HEK293 (cell line): ENCODE measurements around the gene CASP7.

Source experiments
- CTCF ChIA-PET: fragments of 350-600 bp; formaldehyde crosslinking; extraction: SDS; loops from one replicate; lab custom pipeline; 2021; ENCODE audit warnings: antibody characterized with exemption; lab: Yijun Ruan, JAX
- POLR2A ChIA-PET: fragments of 300-600 bp; formaldehyde crosslinking; extraction: SDS; loops from one replicate; lab custom pipeline; 2020; ENCODE audit warnings: antibody characterized with exemption, inconsistent platforms; lab: Yijun Ruan, JAX
- H3K27ac ChIP-seq: fragments of 200-500 bp; sonication (Bioruptor generic); 2 replicates; pipeline ENCODE4 v1.5.1; 2014; ENCODE audit warnings: low read depth, low read length, control low read depth, inconsistent platforms; ENCODE audit errors: extremely low read depth
- H3K36me3 ChIP-seq, 2 experiments: fragments of 200-500 bp in 1 of 2; sonication (Bioruptor generic) in 1 of 2; 1 replicate in 1 of 2; 2 replicates in 1 of 2; pipeline ENCODE4 v1.5.1; 2014 to 2017; ENCODE audit warnings: inconsistent platforms in 2 of 2, low read length in 2 of 2; ENCODE audit not compliant: control insufficient read depth in 2 of 2, insufficient read depth in 1 of 2
- H3K4me1 ChIP-seq: fragments of 200-500 bp; sonication (Bioruptor generic); 2 replicates; pipeline ENCODE4 v1.5.1; 2014; ENCODE audit warnings: mild to moderate bottlenecking, low read length, inconsistent platforms; ENCODE audit not compliant: control insufficient read depth, insufficient read depth
- H3K4me3 ChIP-seq: 2 replicates; pipeline ENCODE4 v1.5.1; 2011; ENCODE audit warnings: low read depth, mild to moderate bottlenecking, control low read depth, low read length, moderate library complexity
- H3K9me3 ChIP-seq: fragments of 200-500 bp; sonication (Bioruptor generic); 2 replicates; pipeline ENCODE4 v1.5.1; 2014; ENCODE audit warnings: low read depth, low read length, inconsistent platforms; ENCODE audit not compliant: control insufficient read depth, insufficient read depth
- BCL11A ChIP-seq: fragments of 450-650 bp; formaldehyde crosslinking; IDR thresholded peaks from 2 replicates; pipeline ENCODE4 v1.5.1; 2016; ENCODE audit warnings: low read depth, missing biosample characterization, missing genetic modification characterization
- FEZF1 ChIP-seq: fragments of 450-650 bp; formaldehyde crosslinking; IDR thresholded peaks from 2 replicates; pipeline ENCODE4 v1.5.1; 2016; ENCODE audit warnings: missing biosample characterization, missing genetic modification characterization
- GLIS2 ChIP-seq: fragments of 450-650 bp; formaldehyde crosslinking; IDR thresholded peaks from 2 replicates; pipeline ENCODE4 v1.5.1; 2016; ENCODE audit warnings: missing biosample characterization, missing genetic modification characterization
- KLF7 ChIP-seq: fragments of 450-650 bp; formaldehyde crosslinking; IDR thresholded peaks from 2 replicates; pipeline ENCODE4 v1.5.1; 2016; ENCODE audit warnings: missing biosample characterization, missing genetic modification characterization, borderline replicate concordance
- SP7 ChIP-seq: fragments of 450-650 bp; formaldehyde crosslinking; IDR thresholded peaks from 2 replicates; pipeline ENCODE4 v1.5.1; 2016; ENCODE audit warnings: missing biosample characterization, missing genetic modification characterization
- YY1 ChIP-seq: fragments of 450-650 bp; formaldehyde crosslinking; IDR thresholded peaks from 2 replicates; pipeline ENCODE4 v1.5.1; 2018; ENCODE audit warnings: missing biosample characterization, missing genetic modification characterization
- ZBTB11 ChIP-seq: fragments of 450-650 bp; formaldehyde crosslinking; conservative IDR thresholded peaks from 2 replicates; pipeline ENCODE4 v1.5.1; 2016; ENCODE audit warnings: low read depth, missing biosample characterization, missing genetic modification characterization
- ZBTB17 ChIP-seq: fragments of 450-650 bp; formaldehyde crosslinking; IDR thresholded peaks from 2 replicates; pipeline ENCODE4 v1.5.1; 2016; ENCODE audit warnings: missing biosample characterization, missing genetic modification characterization
- ZNF112 ChIP-seq: fragments of 450-650 bp; formaldehyde crosslinking; IDR thresholded peaks from 2 replicates; pipeline ENCODE4 v1.5.0; 2017; ENCODE audit warnings: missing biosample characterization, missing genetic modification characterization
- ZNF184 ChIP-seq: fragments of 450-650 bp; IDR thresholded peaks from 2 replicates; pipeline ENCODE4 v1.5.1; 2018; ENCODE audit warnings: missing biosample characterization, mild to moderate bottlenecking, missing genetic modification characterization
- ZNF223 ChIP-seq: fragments of 450-650 bp; formaldehyde crosslinking; IDR thresholded peaks from 2 replicates; pipeline ENCODE4 v1.5.1; 2016; ENCODE audit warnings: missing biosample characterization, missing genetic modification characterization
- ZNF239 ChIP-seq: fragments of 450-650 bp; formaldehyde crosslinking; IDR thresholded peaks from 2 replicates; pipeline ENCODE4 v1.5.1; 2016; ENCODE audit warnings: missing biosample characterization, missing genetic modification characterization
- ZNF350 ChIP-seq: fragments of 450-650 bp; formaldehyde crosslinking; IDR thresholded peaks from 2 replicates; pipeline ENCODE4 v1.5.0; 2017; ENCODE audit warnings: missing biosample characterization, mild to moderate bottlenecking, missing genetic modification characterization
- ZNF394 ChIP-seq: fragments of 450-650 bp; formaldehyde crosslinking; IDR thresholded peaks from 2 replicates; pipeline ENCODE4 v1.5.1; 2016; ENCODE audit warnings: missing biosample characterization, missing genetic modification characterization, mild to moderate bottlenecking, moderate library complexity, borderline replicate concordance
- ZNF521 ChIP-seq: fragments of 450-650 bp; formaldehyde crosslinking; IDR thresholded peaks from 2 replicates; pipeline ENCODE4 v1.5.1; 2017; ENCODE audit warnings: missing biosample characterization, mild to moderate bottlenecking, missing genetic modification characterization
- ZNF596 ChIP-seq: fragments of 450-650 bp; IDR thresholded peaks from 2 replicates; pipeline ENCODE4 v1.5.0; 2018; ENCODE audit warnings: missing biosample characterization, mild to moderate bottlenecking, missing genetic modification characterization, moderate library complexity
- ZNF623 ChIP-seq: fragments of 450-650 bp; formaldehyde crosslinking; IDR thresholded peaks from 2 replicates; pipeline ENCODE4 v1.5.1; 2016; ENCODE audit warnings: missing biosample characterization, missing genetic modification characterization
- ZNF677 ChIP-seq: fragments of 450-650 bp; IDR thresholded peaks from 2 replicates; pipeline ENCODE4 v1.5.0; 2018; ENCODE audit warnings: missing biosample characterization, mild to moderate bottlenecking, missing genetic modification characterization, moderate library complexity
- ZNF777 ChIP-seq: fragments of 450-650 bp; formaldehyde crosslinking; IDR thresholded peaks from 2 replicates; pipeline ENCODE4 v1.5.1; 2017; ENCODE audit warnings: missing biosample characterization, missing genetic modification characterization, borderline replicate concordance
- ZNF792 ChIP-seq: fragments of 450-650 bp; formaldehyde crosslinking; IDR thresholded peaks from 2 replicates; pipeline ENCODE4 v1.5.1; 2016; ENCODE audit warnings: missing biosample characterization, missing genetic modification characterization
- ZSCAN30 ChIP-seq: fragments of 450-650 bp; IDR thresholded peaks from 2 replicates; pipeline ENCODE4 v1.5.1; 2018; ENCODE audit warnings: missing biosample characterization, mild to moderate bottlenecking, missing genetic modification characterization, moderate library complexity
- ZXDB ChIP-seq: fragments of 450-650 bp; formaldehyde crosslinking; IDR thresholded peaks from 2 replicates; pipeline ENCODE4 v1.5.1; 2016; ENCODE audit warnings: missing biosample characterization, missing genetic modification characterization
- TF ChIP-seq, protein P1 (sequence below): fragments of 450-650 bp; formaldehyde crosslinking; IDR thresholded peaks from 2 replicates; pipeline ENCODE4 v1.5.1; 2016; ENCODE audit warnings: missing biosample characterization, missing genetic modification characterization
- TF ChIP-seq, protein P2 (sequence below): fragments of 450-650 bp; IDR thresholded peaks from 2 replicates; pipeline ENCODE4 v1.5.1; 2018; ENCODE audit warnings: missing biosample characterization, missing genetic modification characterization
- TF ChIP-seq, protein P3 (sequence below): fragments of 450-650 bp; formaldehyde crosslinking; IDR thresholded peaks from 2 replicates; pipeline ENCODE4 v1.5.1; 2016; ENCODE audit warnings: missing biosample characterization, missing genetic modification characterization, low read depth

Gene CASP7

DNA sequence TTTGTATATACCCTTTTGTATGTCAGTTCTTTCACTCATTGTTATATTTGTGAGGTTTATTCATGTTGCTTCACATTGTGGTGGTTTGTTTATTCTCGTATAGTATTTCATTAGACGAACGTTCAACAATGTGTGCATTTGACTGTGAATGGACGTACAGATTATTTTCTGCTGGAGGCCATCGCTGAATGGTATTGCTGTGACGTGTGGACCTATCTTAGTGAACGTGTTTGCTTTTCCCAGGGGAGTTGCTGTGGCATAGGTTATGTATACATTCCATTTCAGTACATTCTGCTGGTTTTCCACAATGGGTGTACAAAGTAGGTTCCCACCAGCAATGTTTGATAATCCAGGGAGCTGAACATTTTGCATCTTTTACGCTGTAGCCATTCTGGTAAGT is 40.7 kb downstream of the CASP7 start:
- Histone ChIP-seq H3K9me3 (no peaks in the 10 kb centered on the region), H3K27ac (no peak overlapping the region), H3K4me1 (no peaks in the 10 kb centered on the region), H3K4me3 (no peak overlapping the region), H3K36me3 (peaks cover 16 to 24% of the 10 kb centered on the region in 2 experiments)
- ChIA-PET POLR2A (no interaction called here), CTCF (interaction anchor here (0.7 kb wide), 1 partner anchor 200 kb away, joined by 3 read pairs; no protein-coding TSS in a partner anchor)
- no peak for TF ChIP-seq YY1
- TF ChIP-seq ZNF184: no peak
- no peak for TF ChIP-seq ZNF223 (tag by site-specific recombination)
- TF ChIP-seq, protein P1, sequence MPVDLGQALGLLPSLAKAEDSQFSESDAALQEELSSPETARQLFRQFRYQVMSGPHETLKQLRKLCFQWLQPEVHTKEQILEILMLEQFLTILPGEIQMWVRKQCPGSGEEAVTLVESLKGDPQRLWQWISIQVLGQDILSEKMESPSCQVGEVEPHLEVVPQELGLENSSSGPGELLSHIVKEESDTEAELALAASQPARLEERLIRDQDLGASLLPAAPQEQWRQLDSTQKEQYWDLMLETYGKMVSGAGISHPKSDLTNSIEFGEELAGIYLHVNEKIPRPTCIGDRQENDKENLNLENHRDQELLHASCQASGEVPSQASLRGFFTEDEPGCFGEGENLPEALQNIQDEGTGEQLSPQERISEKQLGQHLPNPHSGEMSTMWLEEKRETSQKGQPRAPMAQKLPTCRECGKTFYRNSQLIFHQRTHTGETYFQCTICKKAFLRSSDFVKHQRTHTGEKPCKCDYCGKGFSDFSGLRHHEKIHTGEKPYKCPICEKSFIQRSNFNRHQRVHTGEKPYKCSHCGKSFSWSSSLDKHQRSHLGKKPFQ (tag by site-specific recombination): no peak
- no peak for TF ChIP-seq ZNF239 (tag by site-specific recombination)
- TF ChIP-seq ZNF596 (tag by site-specific recombination): no peak
- no peak for TF ChIP-seq ZXDB (tag by site-specific recombination)

GRCh38 chr10:113732160-113732881 is 52.6 kb downstream of the CASP7 start:
- ChIA-PET POLR2A (no interaction called here), CTCF (no interaction called here)
- Histone ChIP-seq H3K27ac (no peak overlapping the region), H3K4me3 (no peak overlapping the region), H3K9me3 (no peaks in the 10 kb centered on the region), H3K4me1 (no peaks in the 10 kb centered on the region), H3K36me3 (peaks cover 3 to 19% of the 10 kb centered on the region in 2 experiments)
- TF ChIP-seq ZSCAN30 (no peak), ZNF112 (tag by site-specific recombination) (no peak), SP7 (no peak), ZNF623 (no peak), ZBTB17 (tag by site-specific recombination) (no peak), GLIS2 (tag by site-specific recombination) (no peak), ZNF521 (tag by site-specific recombination) (no peak), FEZF1 (tag by site-specific recombination) (no peak), ZNF350 (tag by site-specific recombination) (no peak), ZNF677 (tag by site-specific recombination) (no peak), ZNF777 (tag by site-specific recombination) (no peak), KLF7 (tag by site-specific recombination) (no peak), ZBTB11 (tag by site-specific recombination) (no peak), ZNF394 (tag by site-specific recombination) (no peak), ZNF792 (tag by site-specific recombination) (no peak), BCL11A (tag by site-specific recombination) (no peak)
- TF ChIP-seq, protein P2, sequence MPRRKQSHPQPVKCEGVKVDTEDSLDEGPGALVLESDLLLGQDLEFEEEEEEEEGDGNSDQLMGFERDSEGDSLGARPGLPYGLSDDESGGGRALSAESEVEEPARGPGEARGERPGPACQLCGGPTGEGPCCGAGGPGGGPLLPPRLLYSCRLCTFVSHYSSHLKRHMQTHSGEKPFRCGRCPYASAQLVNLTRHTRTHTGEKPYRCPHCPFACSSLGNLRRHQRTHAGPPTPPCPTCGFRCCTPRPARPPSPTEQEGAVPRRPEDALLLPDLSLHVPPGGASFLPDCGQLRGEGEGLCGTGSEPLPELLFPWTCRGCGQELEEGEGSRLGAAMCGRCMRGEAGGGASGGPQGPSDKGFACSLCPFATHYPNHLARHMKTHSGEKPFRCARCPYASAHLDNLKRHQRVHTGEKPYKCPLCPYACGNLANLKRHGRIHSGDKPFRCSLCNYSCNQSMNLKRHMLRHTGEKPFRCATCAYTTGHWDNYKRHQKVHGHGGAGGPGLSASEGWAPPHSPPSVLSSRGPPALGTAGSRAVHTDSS (tag by site-specific recombination): no peak
- TF ChIP-seq, protein P3, sequence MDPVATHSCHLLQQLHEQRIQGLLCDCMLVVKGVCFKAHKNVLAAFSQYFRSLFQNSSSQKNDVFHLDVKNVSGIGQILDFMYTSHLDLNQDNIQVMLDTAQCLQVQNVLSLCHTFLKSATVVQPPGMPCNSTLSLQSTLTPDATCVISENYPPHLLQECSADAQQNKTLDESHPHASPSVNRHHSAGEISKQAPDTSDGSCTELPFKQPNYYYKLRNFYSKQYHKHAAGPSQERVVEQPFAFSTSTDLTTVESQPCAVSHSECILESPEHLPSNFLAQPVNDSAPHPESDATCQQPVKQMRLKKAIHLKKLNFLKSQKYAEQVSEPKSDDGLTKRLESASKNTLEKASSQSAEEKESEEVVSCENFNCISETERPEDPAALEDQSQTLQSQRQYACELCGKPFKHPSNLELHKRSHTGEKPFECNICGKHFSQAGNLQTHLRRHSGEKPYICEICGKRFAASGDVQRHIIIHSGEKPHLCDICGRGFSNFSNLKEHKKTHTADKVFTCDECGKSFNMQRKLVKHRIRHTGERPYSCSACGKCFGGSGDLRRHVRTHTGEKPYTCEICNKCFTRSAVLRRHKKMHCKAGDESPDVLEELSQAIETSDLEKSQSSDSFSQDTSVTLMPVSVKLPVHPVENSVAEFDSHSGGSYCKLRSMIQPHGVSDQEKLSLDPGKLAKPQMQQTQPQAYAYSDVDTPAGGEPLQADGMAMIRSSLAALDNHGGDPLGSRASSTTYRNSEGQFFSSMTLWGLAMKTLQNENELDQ (tag by site-specific recombination): no peak
